Cardiac fibroblast (primary cell): ENCODE measurements around the gene TTC3.
"Not testable (repeated sequence)": the region's sequence is repeated elsewhere in the genome, so short reads cannot be mapped to it uniquely, and the experiment has no call there.

Source experiments
- DNase-seq, 2 donors: peaks; one replicate each; pipeline versions ENCODE4 v3.0.0 to v3.0.0-alpha.2; 2010; ENCODE audit warnings: low read depth in 2 of 2
- H3K4me3 ChIP-seq, 2 donors: replicated peaks in 1 of 2; 1 replicate in 1 of 2; 2 replicates in 1 of 2; pipeline ENCODE4 v1.5.1; 2011; ENCODE audit warnings: low read depth in 2 of 2, low read length in 2 of 2, mild to moderate bottlenecking in 2 of 2, moderate library complexity in 1 of 2
- CTCF ChIP-seq: IDR thresholded peaks from one replicate; pipeline ENCODE4 v1.5.1; 2011; ENCODE audit warnings: low read depth, mild to moderate bottlenecking, low read length, inconsistent platforms

TTC3 gene

GRCh38 chr21:37045149-37045548 lies 27.9 kb upstream of the TTC3 start:
- no peak for DNase-seq
- TF ChIP-seq CTCF: no peak

GRCh38 chr21:37045556-37045955 lies 27.5 kb upstream of the TTC3 start:
- no peak overlapping the region for H3K4me3 ChIP-seq
- DNase-seq: peak in 1 of 2 donors; percentile 62
- no peak for TF ChIP-seq CTCF

More at GRCh38 chr21:37045149-37045548, 27.9 kb upstream of the TTC3 start:
- H3K4me3 ChIP-seq: no peak overlapping the region

GRCh38 chr21:37047079-37047478 lies 26.0 kb upstream of the TTC3 start:
- DNase-seq: no peak
- TF ChIP-seq CTCF: no peak
- H3K4me3 ChIP-seq: no peak overlapping the region

- DNase-seq, H3K4me3 ChIP-seq: not testable (repeated sequence)
Measured at GRCh38 chr21:37049741-37050140, 23.3 kb upstream of the TTC3 start.

- no peak for DNase-seq
- no peak overlapping the region for H3K4me3 ChIP-seq
- TF ChIP-seq CTCF: no peak
Measured at GRCh38 chr21:37055271-37055855, 17.7 kb upstream of the TTC3 start.

- TF ChIP-seq CTCF: no peak
- H3K4me3 ChIP-seq: no peak overlapping the region
- DNase-seq: no peak
Measured at GRCh38 chr21:37057614-37058013, 15.4 kb upstream of the TTC3 start.

GRCh38 chr21:37058261-37058660 lies 14.8 kb upstream of the TTC3 start:
- H3K4me3 ChIP-seq: no peak overlapping the region
- TF ChIP-seq CTCF: no peak
- no peak for DNase-seq
